ENCODE data around the gene CGNL1. TPM values are rescaled to one million over a fixed set of nuclear protein-coding genes. Genes with fewer than 3 reads are reported as not detected.

Gene CGNL1
- total RNA-seq, 1 donor from 2014 or later, result 2.8 TPM

DNA sequence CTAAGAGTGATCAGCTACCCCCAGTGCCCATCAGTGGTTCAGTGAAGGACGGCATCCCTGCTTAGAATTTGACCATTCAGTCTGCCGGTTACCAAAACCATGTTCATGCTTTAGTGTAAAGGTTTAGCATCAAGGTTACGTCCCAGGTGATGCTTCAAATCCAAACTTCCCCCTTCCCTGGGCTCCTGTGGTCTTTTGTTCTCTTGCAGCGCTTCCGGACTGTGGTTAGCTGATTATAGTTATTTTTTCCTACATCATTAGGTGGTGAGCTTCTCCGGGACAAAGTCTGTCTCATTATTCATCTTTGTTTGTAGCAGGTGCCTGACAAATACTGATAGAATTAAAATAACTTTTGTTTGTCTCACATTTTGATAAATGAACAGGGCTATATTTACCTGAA, 187.1 kb downstream of the CGNL1 start:
- TF ChIP-seq, protein P1, sequence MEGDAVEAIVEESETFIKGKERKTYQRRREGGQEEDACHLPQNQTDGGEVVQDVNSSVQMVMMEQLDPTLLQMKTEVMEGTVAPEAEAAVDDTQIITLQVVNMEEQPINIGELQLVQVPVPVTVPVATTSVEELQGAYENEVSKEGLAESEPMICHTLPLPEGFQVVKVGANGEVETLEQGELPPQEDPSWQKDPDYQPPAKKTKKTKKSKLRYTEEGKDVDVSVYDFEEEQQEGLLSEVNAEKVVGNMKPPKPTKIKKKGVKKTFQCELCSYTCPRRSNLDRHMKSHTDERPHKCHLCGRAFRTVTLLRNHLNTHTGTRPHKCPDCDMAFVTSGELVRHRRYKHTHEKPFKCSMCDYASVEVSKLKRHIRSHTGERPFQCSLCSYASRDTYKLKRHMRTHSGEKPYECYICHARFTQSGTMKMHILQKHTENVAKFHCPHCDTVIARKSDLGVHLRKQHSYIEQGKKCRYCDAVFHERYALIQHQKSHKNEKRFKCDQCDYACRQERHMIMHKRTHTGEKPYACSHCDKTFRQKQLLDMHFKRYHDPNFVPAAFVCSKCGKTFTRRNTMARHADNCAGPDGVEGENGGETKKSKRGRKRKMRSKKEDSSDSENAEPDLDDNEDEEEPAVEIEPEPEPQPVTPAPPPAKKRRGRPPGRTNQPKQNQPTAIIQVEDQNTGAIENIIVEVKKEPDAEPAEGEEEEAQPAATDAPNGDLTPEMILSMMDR (IDR thresholded peaks at IDR 0.05; ENCODE audit: insufficient read depth, low read length, poor library complexity, severe bottlenecking), result no peak
- DNase-seq (ENCODE audit: low read depth), result no peak
- H3K27me3 ChIP-seq (ENCODE audit: control insufficient read depth, insufficient read depth, low read length), result no peaks in the 10 kb centered on the region
- no peaks in the 10 kb centered on the region for H3K36me3 ChIP-seq (ENCODE audit: control insufficient read depth, insufficient read depth, low read length)
- H3K4me3 ChIP-seq (ENCODE audit: low read depth, low read length), result no peak overlapping the region

DNA sequence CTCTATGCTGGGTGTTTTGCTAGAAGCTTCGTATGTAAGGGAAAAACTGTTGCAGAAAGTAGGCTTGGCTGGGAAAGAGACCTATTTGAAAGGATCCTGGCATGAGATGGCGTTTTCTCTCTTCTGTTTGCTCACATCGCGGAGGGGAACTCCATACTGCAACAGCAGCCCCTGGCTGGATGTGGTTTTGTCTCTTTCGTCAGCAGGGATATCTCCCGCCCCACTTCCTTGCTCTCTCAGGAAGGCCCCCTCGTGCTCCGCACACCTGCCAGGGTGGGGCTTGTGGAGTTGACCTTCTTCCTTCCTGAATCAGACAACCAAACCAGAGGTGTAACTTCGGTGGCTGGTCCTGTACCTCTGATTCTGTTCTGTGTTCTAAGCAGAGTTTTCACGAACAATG, 189.0 kb downstream of the CGNL1 start:
- DNase-seq (ENCODE audit: low read depth), result no peak
- H3K36me3 ChIP-seq (ENCODE audit: control insufficient read depth, insufficient read depth, low read length), result no peaks in the 10 kb centered on the region

DNA sequence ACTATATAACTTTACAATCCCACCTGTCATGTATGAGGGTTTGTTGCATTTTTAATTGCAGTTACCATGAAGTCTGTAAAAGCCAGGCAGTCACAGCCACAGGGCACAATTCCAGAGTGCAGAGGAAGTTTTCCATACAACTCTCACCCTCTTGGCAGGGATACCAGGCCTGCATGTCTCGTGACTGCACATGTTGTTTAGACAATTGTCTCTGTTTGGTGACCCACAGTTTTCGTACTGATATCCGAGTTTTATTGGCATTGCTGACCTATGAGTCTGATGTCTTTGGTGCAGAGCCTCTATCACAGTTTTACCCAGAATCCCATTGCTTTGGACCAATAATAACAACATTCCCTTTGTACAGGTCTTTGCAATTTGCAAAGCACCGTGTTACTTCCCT, 190.5 kb downstream of the CGNL1 start:
- Histone ChIP-seq H3K4me3 (ENCODE audit: low read depth, low read length) (no peak overlapping the region), H3K36me3 (ENCODE audit: control insufficient read depth, insufficient read depth, low read length) (no peaks in the 10 kb centered on the region), H3K27me3 (ENCODE audit: control insufficient read depth, insufficient read depth, low read length) (no peaks in the 10 kb centered on the region)
- no peak for DNase-seq (ENCODE audit: low read depth)
- TF ChIP-seq, protein P1 (IDR thresholded peaks at IDR 0.05; ENCODE audit: insufficient read depth, low read length, poor library complexity, severe bottlenecking), result no peak

More for the DNA sequence above, 189.0 kb downstream of the CGNL1 start:
- TF ChIP-seq, protein P1 (IDR thresholded peaks at IDR 0.05; ENCODE audit: insufficient read depth, low read length, poor library complexity, severe bottlenecking), result no peak
- H3K27me3 ChIP-seq (ENCODE audit: control insufficient read depth, insufficient read depth, low read length), result no peaks in the 10 kb centered on the region
- no peak overlapping the region for H3K4me3 ChIP-seq (ENCODE audit: low read depth, low read length)

DNA sequence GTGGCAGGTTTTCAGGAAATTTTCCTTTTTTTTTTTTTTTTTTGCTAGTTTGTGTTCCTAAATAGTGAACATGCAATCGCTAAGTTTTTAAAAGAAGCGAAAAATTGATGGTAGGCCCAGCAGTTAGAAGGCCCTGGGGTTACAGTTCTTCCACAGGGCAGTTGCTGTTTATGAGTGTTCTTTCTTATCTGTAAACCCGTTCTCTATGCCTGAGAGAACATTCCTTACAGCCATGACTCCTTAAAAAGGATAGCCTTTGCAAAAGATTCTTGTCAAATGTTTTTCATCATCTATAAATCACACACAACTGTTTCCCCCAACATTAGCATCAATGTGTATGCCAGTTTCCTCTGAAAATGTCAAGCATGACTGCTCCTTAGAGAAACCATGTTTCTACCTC, 191.6 kb downstream of the CGNL1 start:
- DNase-seq (ENCODE audit: low read depth), result no peak
- no peak overlapping the region for H3K4me3 ChIP-seq (ENCODE audit: low read depth, low read length)
- no peaks in the 10 kb centered on the region for H3K36me3 ChIP-seq (ENCODE audit: control insufficient read depth, insufficient read depth, low read length)
- TF ChIP-seq, protein P1 (IDR thresholded peaks at IDR 0.05; ENCODE audit: insufficient read depth, low read length, poor library complexity, severe bottlenecking), result no peak
- no peaks in the 10 kb centered on the region for H3K27me3 ChIP-seq (ENCODE audit: control insufficient read depth, insufficient read depth, low read length)

DNA sequence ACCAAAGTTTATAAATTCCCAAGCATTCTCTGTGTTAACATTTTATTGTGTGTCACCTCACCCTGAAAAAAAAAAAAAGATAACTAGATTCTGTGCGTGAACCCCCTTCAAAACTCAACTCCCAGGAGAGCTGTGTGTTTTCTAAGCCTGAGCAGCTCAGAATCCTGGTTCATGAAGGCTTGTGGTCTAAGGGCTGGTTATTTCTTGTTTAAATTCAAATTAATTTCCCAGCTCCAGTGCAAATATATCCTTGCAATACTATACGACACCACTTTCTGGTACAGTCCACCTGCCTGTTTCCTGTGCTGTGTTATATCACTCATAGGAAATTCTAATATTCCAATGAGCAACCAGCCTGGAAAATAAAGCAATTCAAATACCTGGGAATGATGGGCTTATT, 192.0 kb downstream of the CGNL1 start:
- TF ChIP-seq, protein P1 (IDR thresholded peaks at IDR 0.05; ENCODE audit: insufficient read depth, low read length, poor library complexity, severe bottlenecking), result no peak
- DNase-seq (ENCODE audit: low read depth), result no peak
- Histone ChIP-seq H3K27me3 (ENCODE audit: control insufficient read depth, insufficient read depth, low read length) (no peaks in the 10 kb centered on the region), H3K4me3 (ENCODE audit: low read depth, low read length) (no peak overlapping the region), H3K36me3 (ENCODE audit: control insufficient read depth, insufficient read depth, low read length) (no peaks in the 10 kb centered on the region)

DNA sequence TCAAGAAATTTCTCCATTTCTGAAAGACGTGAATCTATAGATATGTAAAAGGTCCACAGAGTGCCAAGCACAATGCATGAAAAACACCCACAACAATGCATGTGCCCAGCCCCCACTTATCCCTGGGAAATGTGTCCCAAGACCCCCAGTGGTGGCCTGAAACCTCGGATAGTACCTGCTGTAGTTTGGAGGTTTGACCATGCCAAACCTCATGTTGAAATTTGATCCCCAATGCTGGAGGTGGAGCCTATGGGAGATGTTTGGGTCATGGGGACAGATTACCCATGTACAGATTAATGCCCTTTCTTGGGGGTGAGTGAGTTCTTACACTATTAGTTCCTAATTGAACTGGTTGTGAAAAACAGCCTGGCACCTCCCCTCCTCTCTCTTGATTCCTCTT, 194.0 kb downstream of the CGNL1 start:
- DNase-seq (ENCODE audit: low read depth), result no peak

More for the DNA sequence above, 194.0 kb downstream of the CGNL1 start:
- H3K36me3 ChIP-seq (ENCODE audit: control insufficient read depth, insufficient read depth, low read length), result no peaks in the 10 kb centered on the region
- H3K27me3 ChIP-seq (ENCODE audit: control insufficient read depth, insufficient read depth, low read length), result no peaks in the 10 kb centered on the region
- H3K4me3 ChIP-seq (ENCODE audit: low read depth, low read length), result no peak overlapping the region
- TF ChIP-seq, protein P1 (IDR thresholded peaks at IDR 0.05; ENCODE audit: insufficient read depth, low read length, poor library complexity, severe bottlenecking), result no peak

All from kidney epithelial cell (primary cell).